Endothelial cell of umbilical vein (primary cell): ENCODE results near the gene EIF4E. TPM values are rescaled to one million over a fixed set of nuclear protein-coding genes. Genes with fewer than 3 reads are reported as not detected.

ENCODE experiments used
- BruUV-seq: library from RNA; stranded (reverse); fragments of 400-500 nt; replicated peaks from 2 replicates; lab custom pipeline; 2021; lab: Mats Ljungman, UMichigan
- CTCF ChIA-PET: fragments of 300-600, 350-600 bp; sonication (Branson Sonifier 250); formaldehyde crosslinking; loops from one replicate; lab custom pipeline; 2021; ENCODE audit warnings: antibody characterized with exemption, inconsistent platforms; lab: Charles Lee
- POLR2A ChIA-PET: fragments of 300-600, 350-600 bp; sonication (Branson Sonifier 250); formaldehyde crosslinking; loops from one replicate; lab custom pipeline; 2021; ENCODE audit warnings: antibody characterized with exemption, inconsistent platforms; lab: Charles Lee
- DNase-seq: peaks from one replicate; pipeline ENCODE4 v3.0.0-alpha.2; 2011; ENCODE audit warnings: low read depth, low spot score
- FAIRE-seq: peaks from 2 replicates; lab custom pipeline; 2011; peaks lifted over from hg19 to GRCh38; lab: Jason Lieb, UNC
- H2AFZ ChIP-seq: 2 replicates; pipeline ENCODE4 v1.6.0; 2012; ENCODE audit warnings: low read depth, low read length, control low read depth, inconsistent platforms
- H3K27ac ChIP-seq: 2 replicates; pipeline ENCODE4 v1.5.1; 2011; ENCODE audit warnings: low read depth, mild to moderate bottlenecking, control low read depth, low read length, moderate library complexity; ENCODE audit not compliant: insufficient read depth
- H3K27me3 ChIP-seq, 2 experiments: 2 replicates each; pipeline versions ENCODE4 v1.6.0 to v1.6.1; 2011; ENCODE audit warnings: low read length in 2 of 2, mixed read lengths in 1 of 2; ENCODE audit not compliant: control insufficient read depth in 2 of 2, insufficient read depth in 2 of 2
- H3K36me3 ChIP-seq, 2 experiments: 2 replicates in 1 of 2; 3 replicates in 1 of 2; pipeline ENCODE4 v1.5.1; 2011; ENCODE audit warnings: low read length in 2 of 2, mild to moderate bottlenecking in 1 of 2, moderate library complexity in 1 of 2; ENCODE audit not compliant: control insufficient read depth in 2 of 2, insufficient read depth in 2 of 2; ENCODE audit errors: extremely low read depth in 1 of 2
- H3K4me1 ChIP-seq: 3 replicates; pipeline ENCODE4 v1.5.1; 2011; ENCODE audit warnings: mild to moderate bottlenecking, low read length; ENCODE audit not compliant: control insufficient read depth, insufficient read depth; ENCODE audit errors: extremely low read depth
- H3K4me2 ChIP-seq: 2 replicates; pipeline ENCODE4 v1.6.1; 2011; ENCODE audit warnings: low read length, control low read depth, mixed read lengths; ENCODE audit not compliant: insufficient read depth
- H3K4me3 ChIP-seq, 3 experiments: fragments of 200-600 bp in 1 of 3; sonication (generic), shearing (Covaris generic) in 1 of 3; replicated peaks in 1 of 3; 2 replicates each; pipeline ENCODE4 v1.5.1; 2011 to 2016; ENCODE audit warnings: control low read depth in 3 of 3, low read length in 3 of 3, mild to moderate bottlenecking in 2 of 3, inconsistent platforms in 1 of 3, low read depth in 1 of 3, moderate library complexity in 1 of 3; ENCODE audit not compliant: insufficient read depth in 1 of 3
- H3K79me2 ChIP-seq: 2 replicates; pipeline ENCODE4 v1.6.0; 2012; ENCODE audit warnings: low read length, inconsistent platforms; ENCODE audit not compliant: control insufficient read depth, insufficient read depth
- H3K9ac ChIP-seq: replicated peaks from 2 replicates; pipeline ENCODE3; 2011; ENCODE audit warnings: low read length, control low read depth; ENCODE audit not compliant: insufficient read depth; ENCODE audit errors: extremely low read depth
- H3K9me1 ChIP-seq: replicated peaks from 3 replicates; pipeline ENCODE4 v1.6.0; 2011; ENCODE audit warnings: mild to moderate bottlenecking, low read length; ENCODE audit not compliant: control insufficient read depth, insufficient read depth; ENCODE audit errors: extremely low read depth
- H3K9me3 ChIP-seq: replicated peaks from 2 replicates; pipeline ENCODE4 v1.5.1; 2012; ENCODE audit warnings: low read length, inconsistent platforms; ENCODE audit not compliant: control insufficient read depth, insufficient read depth
- H4K20me1 ChIP-seq: replicated peaks from 2 replicates; pipeline ENCODE3; 2011; ENCODE audit warnings: mild to moderate bottlenecking, low read length; ENCODE audit not compliant: control insufficient read depth, insufficient read depth; ENCODE audit errors: extremely low read depth
- EZH2 ChIP-seq: IDR thresholded peaks from 2 replicates; pipeline ENCODE4 v1.6.1; 2012; ENCODE audit warnings: borderline replicate concordance, low read depth, mild to moderate bottlenecking, moderate library complexity, low read length, inconsistent platforms; ENCODE audit not compliant: severe bottlenecking
- FOS ChIP-seq: IDR thresholded peaks from 2 replicates; pipeline ENCODE4 v1.6.1; 2011; ENCODE audit warnings: mild to moderate bottlenecking, low read length, moderate library complexity, borderline replicate concordance; ENCODE audit not compliant: insufficient read depth
- GATA2 ChIP-seq: IDR thresholded peaks from 2 replicates; pipeline ENCODE4 v1.7.0; 2011; ENCODE audit warnings: low read depth, mild to moderate bottlenecking, moderate library complexity, mixed read lengths, low read length; ENCODE audit not compliant: insufficient read length, insufficient read depth
- JUN ChIP-seq: IDR thresholded peaks from 2 replicates; pipeline ENCODE4 v1.6.1; 2011; ENCODE audit warnings: borderline replicate concordance, low read depth; ENCODE audit not compliant: insufficient read length, insufficient read depth
- MYC ChIP-seq: IDR thresholded peaks from one replicate; pipeline ENCODE4 v1.6.1; 2011; ENCODE audit warnings: mild to moderate bottlenecking, low read depth, low read length
- POLR2A ChIP-seq: IDR thresholded peaks from 2 replicates; pipeline ENCODE4 v1.6.1; 2012; ENCODE audit warnings: low read depth, mild to moderate bottlenecking, control low read depth, low read length
- POLR2AphosphoS5 ChIP-seq: IDR thresholded peaks from 2 replicates; pipeline ENCODE4 v1.6.1; 2012; ENCODE audit warnings: low read depth, mild to moderate bottlenecking, control low read depth, low read length, moderate library complexity; ENCODE audit not compliant: insufficient read depth
- dilution Hi-C: fragments of 300-500 bp; cut with MboI; formaldehyde crosslinking; loops from one replicate; pipeline ENCODE4 v1.15.0; 2019; ENCODE audit warnings: low sequenced_read_pairs; ENCODE audit not compliant: extremely low pct_ligation_motif_present
- intact Hi-C: fragments of 100-400 bp; cut with micrococcal nuclease; formaldehyde crosslinking; loops from one replicate; pipeline ENCODE4 v1.10.0; 2022
- polyA plus RNA-seq, 4 experiments: library from polyadenylated mRNA; depleted of rRNA in 3 of 4; stranded (reverse) in 3 of 4; unstranded in 1 of 4; fragments of >200 nt; gene quantifications; 2 replicates each; pipeline versions ENCODE4 v1.2.1 to v1.2.3, GENCODE V29; 2011 to 2012; ENCODE audit warnings: missing spikeins in 1 of 4
- total RNA-seq: library from RNA; stranded (reverse); gene quantifications from 2 replicates; pipeline ENCODE4 v1.2.3, GENCODE V29; 2021
- TF ChIP-seq, protein P1 (sequence below): IDR thresholded peaks from 2 replicates; pipeline ENCODE4 v1.6.1; 2011; ENCODE audit not compliant: insufficient read depth, insufficient read length
- TF ChIP-seq, protein P2 (sequence below), 2 donors: IDR thresholded peaks; 1 replicate in 1 of 2; 2 replicates in 1 of 2; pipeline ENCODE4 v1.5.1; 2011; ENCODE audit warnings: low read length in 2 of 2, mild to moderate bottlenecking in 2 of 2, moderate library complexity in 2 of 2, control low read depth in 1 of 2, inconsistent platforms in 1 of 2, low read depth in 1 of 2; ENCODE audit not compliant: insufficient read depth in 1 of 2; ENCODE audit errors: extremely low read depth in 1 of 2

Gene EIF4E
- total and polyA plus RNA-seq, 2 donors (not counting 3 experiments of a cell fraction or from before 2014, with no cell fraction given): 40.3 to 107 TPM

- intact Hi-C loops: loop anchor here (5.0 to 10.0 kb wide), 2 partner anchors 385 to 697 kb away; no protein-coding TSS in a partner anchor
- H3K27ac ChIP-seq: no peak overlapping the region
- H4K20me1 ChIP-seq: no peaks in the 10 kb centered on the region
- no peak for DNase-seq
- H3K4me2 ChIP-seq: no peak overlapping the region
- no peaks in the 10 kb centered on the region for H3K79me2 ChIP-seq
- POLR2A ChIA-PET: no interaction called here
- no peak overlapping the region for H3K4me3 ChIP-seq
- no TSS peak for BruUV-seq
- no peak overlapping the region for H2AFZ ChIP-seq
- H3K36me3 ChIP-seq: no peaks in the 10 kb centered on the region
- dilution Hi-C loops: no loop called here
- no peaks in the 10 kb centered on the region for H3K4me1 ChIP-seq
- FAIRE-seq: no peak
- H3K9ac ChIP-seq: no peak overlapping the region
- no peaks in the 10 kb centered on the region for H3K9me1 ChIP-seq
- no peaks in the 10 kb centered on the region for H3K27me3 ChIP-seq
- H3K9me3 ChIP-seq: no peaks in the 10 kb centered on the region
- TF ChIP-seq FOS: no peak
- TF ChIP-seq, protein P1, sequence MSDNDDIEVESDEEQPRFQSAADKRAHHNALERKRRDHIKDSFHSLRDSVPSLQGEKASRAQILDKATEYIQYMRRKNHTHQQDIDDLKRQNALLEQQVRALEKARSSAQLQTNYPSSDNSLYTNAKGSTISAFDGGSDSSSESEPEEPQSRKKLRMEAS: no peak
- TF ChIP-seq, protein P2, sequence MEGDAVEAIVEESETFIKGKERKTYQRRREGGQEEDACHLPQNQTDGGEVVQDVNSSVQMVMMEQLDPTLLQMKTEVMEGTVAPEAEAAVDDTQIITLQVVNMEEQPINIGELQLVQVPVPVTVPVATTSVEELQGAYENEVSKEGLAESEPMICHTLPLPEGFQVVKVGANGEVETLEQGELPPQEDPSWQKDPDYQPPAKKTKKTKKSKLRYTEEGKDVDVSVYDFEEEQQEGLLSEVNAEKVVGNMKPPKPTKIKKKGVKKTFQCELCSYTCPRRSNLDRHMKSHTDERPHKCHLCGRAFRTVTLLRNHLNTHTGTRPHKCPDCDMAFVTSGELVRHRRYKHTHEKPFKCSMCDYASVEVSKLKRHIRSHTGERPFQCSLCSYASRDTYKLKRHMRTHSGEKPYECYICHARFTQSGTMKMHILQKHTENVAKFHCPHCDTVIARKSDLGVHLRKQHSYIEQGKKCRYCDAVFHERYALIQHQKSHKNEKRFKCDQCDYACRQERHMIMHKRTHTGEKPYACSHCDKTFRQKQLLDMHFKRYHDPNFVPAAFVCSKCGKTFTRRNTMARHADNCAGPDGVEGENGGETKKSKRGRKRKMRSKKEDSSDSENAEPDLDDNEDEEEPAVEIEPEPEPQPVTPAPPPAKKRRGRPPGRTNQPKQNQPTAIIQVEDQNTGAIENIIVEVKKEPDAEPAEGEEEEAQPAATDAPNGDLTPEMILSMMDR (IDR thresholded peaks at IDR 0.05; ENCODE audit: extremely low read depth in 1 of 2, insufficient read depth in 1 of 2, low read depth in 1 of 2, low read length in 2 of 2): no peak
- TF ChIP-seq MYC: no peak
- no peak for TF ChIP-seq POLR2AphosphoS5
- no peak for TF ChIP-seq POLR2A
- no peak for TF ChIP-seq JUN
- TF ChIP-seq EZH2: no peak
- no peak for TF ChIP-seq GATA2
- CTCF ChIA-PET: interaction anchor here (0.9 to 1.7 kb wide), 4 partner anchors 79 to 384 kb away, joined by 3 to 6 read pairs (median 3); no protein-coding TSS in a partner anchor
Observed at GRCh38 chr4:98851806-98852205, 77.1 kb downstream of the EIF4E start.
